ENCODE measurements around the gene PGLYRP4. TPM values are rescaled to one million over a fixed set of nuclear protein-coding genes. Genes with fewer than 3 reads are reported as not detected.

PGLYRP4 gene
- total RNA-seq, 2 experiments from 2014 or later: not detected

GRCh38 chr1:153357853-153358690 lies 9.4 kb upstream of the PGLYRP4 start, which contains the start of gene S100A9:
TSS of gene S100A9 (plus strand) at chr1:153357854. CDS start at chr1:153358284, 430 bp downstream.
- H3K4me1 Mint-ChIP-seq: peaks cover 7% of the 10 kb centered on the region
- H3K9me3 Mint-ChIP-seq (ENCODE audit: low read depth): no peaks in the 10 kb centered on the region
- DNase-seq (no peak), ATAC-seq (no peak)
- CTCF ChIA-PET: interaction anchor here (0.6 to 2.3 kb wide), 2 partner anchors 136 to 508 kb away, joined by 3 to 11 read pairs; no protein-coding TSS in a partner anchor
- H3K36me3 Mint-ChIP-seq: no peaks in the 10 kb centered on the region
- H3K27me3 Mint-ChIP-seq: peaks cover 6% of the 10 kb centered on the region
- H3K4me3 Mint-ChIP-seq: no peak within 1 kb of the TSS
- H3K27ac Mint-ChIP-seq: no peak within 1 kb of the TSS

DNA sequence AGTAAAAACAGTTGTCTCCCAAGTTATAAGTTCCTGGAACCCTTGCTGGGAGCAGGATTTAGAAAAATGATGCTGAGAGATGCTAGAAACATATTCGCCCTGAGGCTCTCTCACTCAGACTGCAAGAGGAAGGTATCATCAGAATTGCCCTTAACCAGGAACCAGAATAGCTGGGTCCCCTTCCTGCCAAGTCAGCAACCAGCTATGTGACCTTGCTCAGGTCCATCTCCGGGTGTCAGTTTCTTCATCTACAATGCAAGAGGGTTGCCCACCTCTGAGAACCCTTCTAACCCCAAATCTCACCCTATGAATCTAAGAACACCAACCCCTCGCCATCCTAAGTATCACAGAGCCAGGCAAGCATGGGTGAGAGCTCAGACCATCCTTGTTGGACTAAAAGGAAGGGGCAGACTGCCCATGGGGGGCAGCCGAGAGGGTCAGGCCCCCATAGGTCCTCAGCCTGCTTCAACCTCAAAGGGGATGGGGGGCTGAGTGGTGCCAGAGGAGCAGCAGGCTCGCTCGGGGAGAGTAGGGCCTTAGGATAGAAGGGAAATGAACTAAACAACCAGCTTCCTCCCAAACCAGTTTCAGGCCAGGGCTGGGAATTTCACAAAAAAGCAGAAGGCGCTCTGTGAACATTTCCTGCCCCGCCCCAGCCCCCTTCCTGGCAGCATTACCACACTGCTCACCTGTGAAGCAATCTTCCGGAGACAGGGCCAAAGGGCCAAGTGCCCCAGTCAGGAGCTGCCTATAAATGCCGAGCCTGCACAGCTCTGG lies 8.6 kb upstream of the PGLYRP4 start:
- Mint-ChIP-seq H3K4me1 (peaks cover 7% of the 10 kb centered on the region), H3K9me3 (ENCODE audit: low read depth) (no peaks in the 10 kb centered on the region), H3K36me3 (no peaks in the 10 kb centered on the region), H3K27ac (no peak overlapping the region), H3K4me3 (no peak overlapping the region), H3K27me3 (peaks cover 2% of the 10 kb centered on the region)
- DNase-seq (no peak), ATAC-seq (no peak)
- CTCF ChIA-PET: interaction anchor here (0.6 to 2.3 kb wide), 2 partner anchors 137 to 507 kb away, joined by 3 to 11 read pairs; no protein-coding TSS in a partner anchor

- no peak overlapping the region for H3K4me3 Mint-ChIP-seq
- no peak overlapping the region for H3K27ac Mint-ChIP-seq
- H3K9me3 Mint-ChIP-seq (ENCODE audit: low read depth): no peaks in the 10 kb centered on the region
- no peaks in the 10 kb centered on the region for H3K36me3 Mint-ChIP-seq
- peaks cover 4% of the 10 kb centered on the region for H3K27me3 Mint-ChIP-seq
- ATAC-seq (no peak), DNase-seq (no peak)
- peaks cover 7% of the 10 kb centered on the region for H3K4me1 Mint-ChIP-seq
- CTCF ChIA-PET: interaction anchor here (1.4 to 6.4 kb wide), 4 partner anchors 10 to 140 kb away, joined by 3 to 126 read pairs (median 12); no protein-coding TSS in a partner anchor
These were observed 7.9 kb upstream of the PGLYRP4 start for GRCh38 chr1:153356392-153357075.

DNA sequence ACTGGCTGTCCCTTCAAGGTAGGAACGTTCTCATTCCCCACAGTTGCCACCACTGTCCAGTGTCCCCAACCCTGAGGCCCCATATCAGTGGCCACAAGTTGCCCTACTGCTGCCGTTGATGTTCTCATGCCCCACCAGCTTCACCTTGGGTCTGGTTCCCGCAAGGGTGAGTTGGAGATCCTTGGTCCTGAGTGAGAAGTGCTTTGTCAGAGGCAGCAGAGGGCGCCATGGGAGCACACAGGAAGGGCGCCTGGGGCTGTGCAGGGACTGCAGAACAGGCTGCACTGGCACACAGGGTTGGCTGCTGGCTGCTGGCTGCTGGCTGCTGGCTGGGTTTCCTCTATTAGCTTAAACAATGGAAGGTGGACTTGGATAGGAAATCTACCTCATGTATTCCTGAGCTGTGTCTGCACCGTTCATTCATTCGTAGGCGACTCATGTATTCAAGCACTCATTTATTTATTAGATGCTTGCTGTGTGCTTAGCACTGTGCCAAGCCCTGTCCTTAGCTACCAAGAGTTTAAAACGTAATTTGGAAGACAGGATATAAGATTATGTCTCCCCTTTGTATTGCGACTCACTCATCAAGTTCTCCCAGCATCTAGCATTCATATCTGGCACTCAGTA lies 6.9 kb upstream of the PGLYRP4 start:
- CTCF ChIA-PET: interaction anchor here (0.9 to 6.4 kb wide), 6 partner anchors 9 to 141 kb away, joined by 3 to 126 read pairs (median 4); no protein-coding TSS in a partner anchor
- DNase-seq (peak; percentile 59), ATAC-seq (peak; percentile 76)
- Mint-ChIP-seq H3K36me3 (no peaks in the 10 kb centered on the region), H3K27ac (no peak overlapping the region), H3K4me3 (no peak overlapping the region), H3K27me3 (peaks cover 12% of the 10 kb centered on the region), H3K9me3 (ENCODE audit: low read depth) (no peaks in the 10 kb centered on the region), H3K4me1 (peaks cover 7% of the 10 kb centered on the region)

DNA sequence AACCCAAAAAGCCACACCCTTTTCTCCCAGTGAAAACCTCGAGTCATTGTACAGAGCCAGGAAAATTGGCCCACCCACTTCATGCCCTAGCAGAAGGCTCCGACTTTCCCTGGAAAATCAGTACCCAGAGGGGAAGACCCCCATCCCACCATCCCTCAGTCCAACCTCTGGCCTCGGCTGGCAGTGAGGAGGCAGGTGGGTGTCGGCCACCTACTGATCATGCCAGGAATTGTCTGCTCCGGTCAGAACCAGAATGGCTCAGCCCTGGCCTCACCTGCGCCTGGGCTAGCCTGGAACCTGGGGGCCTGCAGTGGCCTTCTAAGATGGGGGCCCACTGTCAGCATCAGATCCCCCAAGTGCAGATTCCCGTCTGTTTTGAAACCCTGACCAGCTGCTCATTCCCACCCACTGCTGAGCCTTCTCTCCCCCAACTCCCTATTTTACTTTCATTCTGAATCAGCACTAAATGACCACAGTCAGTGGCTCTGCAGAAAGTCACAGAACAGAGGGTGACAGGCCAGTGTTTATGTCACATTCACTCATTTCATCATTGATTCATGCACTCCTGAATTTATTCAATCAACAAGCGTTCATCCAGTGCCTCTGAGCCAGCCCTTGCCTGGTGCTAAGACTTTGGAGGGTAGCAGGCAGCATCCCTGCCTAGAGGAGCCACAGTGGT lies 6.0 kb upstream of the PGLYRP4 start:
- CTCF ChIA-PET: interaction anchor here (1.0 to 6.4 kb wide), 7 partner anchors 8 to 177 kb away, joined by 3 to 126 read pairs (median 4); no protein-coding TSS in a partner anchor
- no peaks in the 10 kb centered on the region for H3K9me3 Mint-ChIP-seq (ENCODE audit: low read depth)
- ATAC-seq (no peak), DNase-seq (no peak)
- peaks cover 7% of the 10 kb centered on the region for H3K4me1 Mint-ChIP-seq
- H3K27me3 Mint-ChIP-seq: peaks cover 14% of the 10 kb centered on the region
- H3K27ac Mint-ChIP-seq: no peak overlapping the region
- no peak overlapping the region for H3K4me3 Mint-ChIP-seq
- H3K36me3 Mint-ChIP-seq: no peaks in the 10 kb centered on the region

- H3K27me3 Mint-ChIP-seq: peaks cover 21% of the 10 kb centered on the region
- ATAC-seq (no peak), DNase-seq (no peak)
- H3K4me1 Mint-ChIP-seq: peaks cover 7% of the 10 kb centered on the region
- CTCF ChIA-PET: interaction anchor here (1.0 to 6.4 kb wide), 15 partner anchors 10 to 179 kb away, joined by 3 to 126 read pairs (median 5); partner anchors contain the start of gene S100A12
- H3K9me3 Mint-ChIP-seq (ENCODE audit: low read depth): no peaks in the 10 kb centered on the region
- H3K27ac Mint-ChIP-seq: no peak overlapping the region
- no peaks in the 10 kb centered on the region for H3K36me3 Mint-ChIP-seq
- no peak overlapping the region for H3K4me3 Mint-ChIP-seq
These were observed 4.7 kb upstream of the PGLYRP4 start for GRCh38 chr1:153353226-153353947.

DNA sequence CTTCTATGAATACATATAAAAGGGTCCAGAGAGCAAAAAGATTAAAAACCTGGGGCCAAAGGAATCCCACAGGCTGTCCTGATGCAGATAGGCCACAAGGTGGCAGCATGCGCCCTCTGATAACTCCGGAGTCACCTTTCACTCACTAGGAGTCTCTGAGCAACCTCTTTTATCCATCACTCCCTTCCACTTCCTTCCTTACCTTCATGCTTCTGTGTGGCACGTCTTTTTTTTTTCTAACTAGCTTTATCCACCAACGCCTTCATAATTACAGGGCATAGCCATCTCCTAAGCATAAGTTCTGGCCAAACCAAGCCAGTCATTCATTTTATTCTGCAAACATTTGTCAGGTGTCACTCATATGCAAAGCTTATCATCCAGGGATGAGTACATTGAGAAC lies 3.9 kb upstream of the PGLYRP4 start:
- ATAC-seq: peak; percentile 78
- Mint-ChIP-seq H3K4me3 (no peak overlapping the region), H3K9me3 (ENCODE audit: low read depth) (no peaks in the 10 kb centered on the region), H3K4me1 (peaks cover 4% of the 10 kb centered on the region), H3K27me3 (peaks cover 26% of the 10 kb centered on the region), H3K36me3 (no peaks in the 10 kb centered on the region), H3K27ac (no peak overlapping the region)
- CTCF ChIA-PET: interaction anchor here (0.9 to 6.4 kb wide), 14 partner anchors 9 to 423 kb away, joined by 3 to 126 read pairs (median 5); partner anchors contain the start of gene SLC27A3
- peak; percentile 73 for DNase-seq

- Mint-ChIP-seq H3K27me3 (peaks cover 45% of the 10 kb centered on the region), H3K9me3 (ENCODE audit: low read depth) (no peaks in the 10 kb centered on the region), H3K4me3 (no peak overlapping the region), H3K36me3 (no peaks in the 10 kb centered on the region), H3K4me1 (peaks cover 13% of the 10 kb centered on the region), H3K27ac (no peak overlapping the region)
- DNase-seq: no peak
- ATAC-seq: no peak
- CTCF ChIA-PET: interaction anchor here (6.4 kb wide), 1 partner anchor 146 kb away, joined by 126 read pairs; no protein-coding TSS in a partner anchor
These were observed 1.8 kb upstream of the PGLYRP4 start for GRCh38 chr1:153350321-153350957.

GRCh38 chr1:153349363-153350320 lies 1.0 kb upstream of the PGLYRP4 start:
- H3K4me3 Mint-ChIP-seq: no peak overlapping the region
- CTCF ChIA-PET: interaction anchor here (6.4 kb wide), 1 partner anchor 147 kb away, joined by 126 read pairs; no protein-coding TSS in a partner anchor
- no peaks in the 10 kb centered on the region for H3K36me3 Mint-ChIP-seq
- H3K4me1 Mint-ChIP-seq: peaks cover 19% of the 10 kb centered on the region
- DNase-seq: no peak
- H3K27me3 Mint-ChIP-seq: peaks cover 46% of the 10 kb centered on the region
- no peak overlapping the region for H3K27ac Mint-ChIP-seq
- H3K9me3 Mint-ChIP-seq (ENCODE audit: low read depth): no peaks in the 10 kb centered on the region
- ATAC-seq: no peak

DNA sequence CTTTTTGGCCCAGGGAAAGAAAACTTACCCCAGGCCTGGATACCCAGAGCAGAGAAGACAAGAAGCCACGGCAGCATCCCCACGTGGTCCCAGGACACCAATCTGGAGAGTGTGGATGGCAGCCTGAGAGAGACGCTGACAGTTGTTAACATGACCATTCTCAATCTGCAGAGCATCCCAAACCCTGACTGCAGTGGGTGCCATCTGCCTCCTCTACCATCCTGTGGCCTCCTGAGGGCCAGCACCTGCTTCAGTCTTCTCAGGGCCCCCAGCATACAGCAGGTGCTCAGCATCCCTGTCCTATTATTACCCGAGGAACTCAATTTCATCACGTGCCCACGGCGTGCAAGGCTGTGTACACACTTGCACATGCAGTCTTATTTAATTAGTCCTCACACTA lies 785 bp downstream of the PGLYRP4 start:
- Mint-ChIP-seq H3K4me1 (peaks cover 29% of the 10 kb centered on the region), H3K4me3 (no peak overlapping the region), H3K9me3 (ENCODE audit: low read depth) (no peaks in the 10 kb centered on the region), H3K36me3 (no peaks in the 10 kb centered on the region), H3K27me3 (peaks cover 52% of the 10 kb centered on the region), H3K27ac (no peak overlapping the region)
- CTCF ChIA-PET: no interaction called here
- DNase-seq (no peak), ATAC-seq (no peak)
